Aorta (tissue), 5 donors: ENCODE results near the gene FGD4. TPM values are rescaled to one million over a fixed set of nuclear protein-coding genes. Genes with fewer than 3 reads are reported as not detected.

Experiments
- ATAC-seq: fragments of 200-7000 bp; cut with Tn5 transposase; one replicate; pipeline ENCODE4 v1.9.1; 2022; ENCODE audit warnings: moderate library complexity; ENCODE audit not compliant: low FRiP score
- DNase-seq, 2 donors: peaks; one replicate each; pipeline ENCODE4 v3.0.0-alpha.2; 2020
- H3K27ac ChIP-seq, 2 donors: one replicate each; pipeline ENCODE4 v1.5.1; 2013; ENCODE audit warnings: low read length in 2 of 2, mild to moderate bottlenecking in 2 of 2, moderate library complexity in 2 of 2, control low read depth in 1 of 2, inconsistent platforms in 1 of 2, low read depth in 1 of 2
- H3K27me3 ChIP-seq, 2 donors: one replicate each; pipeline ENCODE4 v1.6.1; 2013; ENCODE audit warnings: control low read depth in 1 of 2, low read length in 1 of 2, mild to moderate bottlenecking in 1 of 2, moderate library complexity in 1 of 2; ENCODE audit not compliant: insufficient read depth in 2 of 2, control insufficient read depth in 1 of 2
- H3K36me3 ChIP-seq, 2 donors: one replicate each; pipeline ENCODE4 v1.6.1; 2013; ENCODE audit warnings: control low read depth in 1 of 2, low read length in 1 of 2, mild to moderate bottlenecking in 1 of 2; ENCODE audit not compliant: insufficient read depth in 2 of 2, control insufficient read depth in 1 of 2
- H3K4me1 ChIP-seq, 2 donors: one replicate each; pipeline ENCODE4 v1.6.1; 2013; ENCODE audit warnings: low read length in 2 of 2, control low read depth in 1 of 2, mild to moderate bottlenecking in 1 of 2, moderate library complexity in 1 of 2; ENCODE audit not compliant: insufficient read depth in 2 of 2, control insufficient read depth in 1 of 2
- H3K4me3 ChIP-seq, 2 donors: one replicate each; pipeline ENCODE4 v1.5.1; 2013; ENCODE audit warnings: low read length in 2 of 2, control low read depth in 1 of 2, mild to moderate bottlenecking in 1 of 2
- H3K9me3 ChIP-seq: one replicate; pipeline ENCODE4 v1.6.1; 2013; ENCODE audit warnings: mild to moderate bottlenecking, low read length; ENCODE audit not compliant: control insufficient read depth
- WGBS, 2 donors: extraction: QIAGEN DNeasy Blood & Tissue Kit; methylation state at CpG; one replicate each; pipeline ENCODE4 v1.1.7; 2013; 5-methylcytosine and 5-hydroxymethylcytosine counted together
- intact Hi-C, 2 donors: fragments of 100-400 bp; cut with DNase I; formaldehyde crosslinking; loops; one replicate each; pipeline versions ENCODE4 v1.14.2 to v1.15.0; 2022
- polyA plus RNA-seq, 2 donors: library from polyadenylated mRNA; stranded (reverse); fragments of 200-250 nt; gene quantifications; one replicate each; pipeline ENCODE4 v1.2.3, GENCODE V29; 2013
- total RNA-seq, 2 donors: library from RNA; stranded (reverse); fragmentation: NEBNext Ultra II Directional; extraction: Animal tissue kit (Norgen Biotek cat#: 25700); gene quantifications; one replicate each; pipeline ENCODE4 v1.2.1, GENCODE V29; 2021
- donor health status: healthy with polysubstance abuse.
- donor health status: Bipolar disorder and iron deficiency.
- donor health status: DM: no; HTN: no; CAD: no.
- donor health status: DM: no; HTN: no; CAD: no.
- donor health status: DM: yes; HTN: yes; CAD: no.

FGD4 gene
- total and polyA plus RNA-seq, 4 donors, result 5.5 to 46.9 (median 24.0) TPM

DNA sequence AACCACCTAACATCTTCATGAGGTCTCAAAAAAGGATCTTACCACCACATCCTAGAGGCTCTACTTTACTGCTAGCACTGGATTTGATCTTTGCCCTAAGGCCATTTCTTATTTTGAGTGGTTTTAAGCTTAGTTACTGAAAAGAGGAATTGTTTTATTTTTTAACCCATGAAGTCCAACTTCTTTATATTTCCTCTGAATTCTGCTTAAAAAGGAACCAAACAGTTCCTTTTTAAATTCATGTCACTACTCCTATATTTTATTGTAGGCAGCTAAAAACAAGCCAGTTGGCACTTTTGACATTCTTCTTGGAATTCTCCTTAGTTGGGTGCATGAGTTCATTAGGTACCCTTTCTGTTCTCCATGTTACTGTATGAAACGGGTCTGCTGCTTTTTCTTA is 76.4 kb downstream of the FGD4 start:
- no peaks in the 10 kb centered on the region for H3K36me3 ChIP-seq
- DNase-seq (no peak), ATAC-seq (no peak)
- intact Hi-C loops, result no loop called here
- H3K9me3 ChIP-seq, result no peaks in the 10 kb centered on the region
- no peak overlapping the region for H3K4me3 ChIP-seq
- H3K4me1 ChIP-seq, result peaks cover 0 to 1% of the 10 kb centered on the region in 2 donors
- 66% methylated on average over 1 of the region's 1 CpG for WGBS, 2 donors
- H3K27me3 ChIP-seq, result no peaks in the 10 kb centered on the region
- no peak overlapping the region for H3K27ac ChIP-seq

DNA sequence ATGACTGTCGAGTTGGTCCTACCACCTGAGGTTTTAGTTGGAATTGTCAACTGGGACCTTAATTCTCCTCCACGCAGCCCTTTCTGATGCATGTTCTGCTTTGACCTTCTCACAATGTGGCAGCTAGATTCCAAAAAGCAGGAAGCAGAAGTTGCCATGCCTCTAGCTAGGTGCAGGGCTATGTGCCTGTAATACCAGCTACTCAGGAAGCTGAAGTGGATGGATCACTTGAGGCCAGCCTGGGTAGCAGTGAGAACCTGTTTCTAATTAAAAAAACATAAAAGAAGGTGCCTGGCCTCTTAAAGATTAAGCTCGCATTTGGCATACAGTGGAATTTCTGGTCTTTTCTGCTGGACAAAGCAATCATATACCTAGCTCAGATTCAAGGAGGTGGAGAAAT is 77.1 kb downstream of the FGD4 start:
- intact Hi-C loops, result no loop called here
- Histone ChIP-seq H3K4me1 (peaks cover 0 to 1% of the 10 kb centered on the region in 2 donors), H3K36me3 (no peaks in the 10 kb centered on the region), H3K27ac (no peak overlapping the region), H3K27me3 (no peaks in the 10 kb centered on the region), H3K9me3 (no peaks in the 10 kb centered on the region), H3K4me3 (no peak overlapping the region)
- DNase-seq, result no peak
- WGBS, 2 donors, result 70 to 77% methylated on average over 3 of the region's 3 CpGs
- ATAC-seq, result no peak

DNA sequence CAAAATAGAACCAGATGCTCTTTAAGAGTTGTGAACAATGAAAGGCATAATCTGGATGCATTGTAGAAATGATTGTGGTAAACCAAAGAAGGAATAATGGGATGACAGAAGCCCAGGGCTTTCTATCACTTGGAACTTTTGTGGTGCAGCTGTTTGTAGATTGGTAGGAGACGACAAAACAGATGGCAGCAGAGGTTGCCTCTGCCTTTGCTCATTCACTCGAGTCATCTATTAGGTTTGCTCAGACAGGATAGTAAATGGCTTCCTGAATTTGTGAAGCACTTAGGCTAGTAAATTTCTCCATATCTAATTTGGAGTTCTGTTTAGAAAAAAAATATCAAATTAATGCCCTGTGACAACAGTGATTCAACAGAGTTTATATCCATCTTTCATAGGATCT is 78.4 kb downstream of the FGD4 start:
- intact Hi-C loops, result no loop called here
- H3K4me1 ChIP-seq, result peaks cover 0 to 1% of the 10 kb centered on the region in 2 donors
- ATAC-seq (no peak), DNase-seq (no peak)
- H3K27ac ChIP-seq, result no peak overlapping the region
- H3K27me3 ChIP-seq, result no peaks in the 10 kb centered on the region
- WGBS, 2 donors, result 50 to 53% methylated on average over 2 of the region's 2 CpGs
- H3K36me3 ChIP-seq, result no peaks in the 10 kb centered on the region
- no peak overlapping the region for H3K4me3 ChIP-seq
- no peaks in the 10 kb centered on the region for H3K9me3 ChIP-seq

DNA sequence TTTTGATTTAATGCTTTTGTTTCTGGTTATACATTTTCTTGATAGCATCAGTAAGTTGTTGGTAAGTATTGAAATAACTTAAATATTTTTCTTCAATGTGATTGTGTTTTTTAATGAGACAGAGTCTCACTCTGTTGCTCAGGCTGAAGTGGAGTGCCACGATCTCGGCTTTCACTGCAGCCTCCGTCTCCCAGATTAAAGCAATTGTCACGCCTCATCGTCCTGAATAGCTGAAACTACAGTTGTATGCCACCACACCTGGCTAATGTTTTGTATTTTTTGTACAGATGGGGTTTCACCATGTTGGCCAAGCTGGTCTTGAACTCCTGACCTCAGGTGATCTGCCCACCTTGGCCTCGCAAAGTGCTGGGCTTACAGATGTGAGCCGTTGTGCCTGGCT is 78.8 kb downstream of the FGD4 start:
- Histone ChIP-seq H3K36me3 (no peaks in the 10 kb centered on the region), H3K4me1 (peaks cover 0 to 1% of the 10 kb centered on the region in 2 donors), H3K27ac (no peak overlapping the region), H3K4me3 (no peak overlapping the region), H3K27me3 (no peaks in the 10 kb centered on the region), H3K9me3 (no peaks in the 10 kb centered on the region)
- intact Hi-C loops, result no loop called here
- no peak for DNase-seq
- 82 to 84% methylated on average over 7 of the region's 7 CpGs for WGBS, 2 donors
- ATAC-seq, result no peak

DNA sequence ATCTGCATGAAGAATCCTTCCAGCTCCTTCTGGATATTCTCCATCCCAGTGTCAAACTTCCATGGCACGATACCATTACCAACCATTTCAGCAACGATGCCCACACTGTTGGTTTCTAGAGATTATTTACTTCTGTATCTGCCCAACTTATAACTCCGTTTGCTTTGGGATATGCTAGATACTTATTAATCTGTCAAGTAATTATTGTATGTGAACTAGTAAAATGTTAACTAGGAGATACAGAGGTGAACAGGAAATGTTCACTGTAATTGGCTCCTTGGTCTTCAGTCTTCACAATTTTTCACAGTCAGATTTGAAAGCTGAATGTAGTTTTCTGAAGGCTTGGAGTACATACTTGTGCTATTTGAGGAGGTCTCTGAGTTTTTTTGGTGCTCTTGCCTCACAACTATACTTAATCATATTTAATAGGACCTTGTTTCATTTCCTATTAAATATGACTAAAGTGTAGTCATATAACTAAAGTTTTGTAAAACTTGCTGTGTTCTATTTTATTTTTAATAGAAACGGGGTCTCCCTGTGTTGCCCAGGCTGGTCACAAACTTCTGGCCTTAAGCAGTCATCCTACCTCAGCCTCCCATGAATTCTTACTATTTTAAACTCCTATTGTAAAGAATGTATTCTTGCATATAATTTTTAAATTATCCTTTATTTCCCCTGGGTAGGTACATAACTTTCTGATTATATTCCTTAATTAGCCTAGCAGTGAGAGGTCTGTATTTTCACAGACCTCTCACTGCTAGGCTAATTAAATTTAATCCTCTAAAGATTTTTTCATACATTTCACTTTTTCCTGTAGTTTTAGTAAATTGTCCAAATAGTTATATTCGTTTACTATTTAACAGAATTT is 79.7 kb downstream of the FGD4 start:
- 79 to 80% methylated on average over 5 of the region's 5 CpGs for WGBS, 2 donors
- intact Hi-C loops, result no loop called here

DNA sequence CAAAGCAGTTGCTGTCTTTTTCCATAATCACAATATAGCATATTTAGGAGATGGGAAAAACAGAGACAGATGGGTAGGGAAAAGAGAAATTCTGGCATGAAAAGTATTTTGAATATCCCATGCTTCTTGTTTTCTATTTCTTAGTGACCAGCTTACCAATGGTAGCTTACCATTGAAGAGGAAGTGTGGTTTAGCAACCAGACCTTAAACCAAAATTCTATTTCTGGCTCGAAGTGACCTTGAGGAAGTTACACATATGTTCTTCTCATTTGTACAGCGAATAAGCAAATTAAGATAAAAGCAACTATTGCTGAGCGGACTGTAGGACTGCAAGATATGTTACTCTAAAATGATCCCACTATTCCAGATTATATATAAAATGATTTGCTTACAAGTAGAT is 82.9 kb downstream of the FGD4 start:
- Histone ChIP-seq H3K27ac (no peak overlapping the region), H3K4me3 (no peak overlapping the region), H3K9me3 (peaks cover 1% of the 10 kb centered on the region), H3K36me3 (no peaks in the 10 kb centered on the region), H3K4me1 (peaks cover 0 to 1% of the 10 kb centered on the region in 2 donors), H3K27me3 (no peaks in the 10 kb centered on the region)
- DNase-seq (no peak), ATAC-seq (no peak)
- WGBS, 2 donors, result 54 to 60% methylated on average over 3 of the region's 3 CpGs
- intact Hi-C loops, result no loop called here

More for the DNA sequence above, 79.7 kb downstream of the FGD4 start:
- no peak overlapping the region for H3K27ac ChIP-seq
- no peaks in the 10 kb centered on the region for H3K27me3 ChIP-seq
- no peak overlapping the region for H3K4me3 ChIP-seq
- H3K4me1 ChIP-seq, result peaks cover 0 to 1% of the 10 kb centered on the region in 2 donors
- ATAC-seq (no peak), DNase-seq (no peak)
- H3K9me3 ChIP-seq, result peaks cover 1% of the 10 kb centered on the region
- H3K36me3 ChIP-seq, result no peaks in the 10 kb centered on the region

DNA sequence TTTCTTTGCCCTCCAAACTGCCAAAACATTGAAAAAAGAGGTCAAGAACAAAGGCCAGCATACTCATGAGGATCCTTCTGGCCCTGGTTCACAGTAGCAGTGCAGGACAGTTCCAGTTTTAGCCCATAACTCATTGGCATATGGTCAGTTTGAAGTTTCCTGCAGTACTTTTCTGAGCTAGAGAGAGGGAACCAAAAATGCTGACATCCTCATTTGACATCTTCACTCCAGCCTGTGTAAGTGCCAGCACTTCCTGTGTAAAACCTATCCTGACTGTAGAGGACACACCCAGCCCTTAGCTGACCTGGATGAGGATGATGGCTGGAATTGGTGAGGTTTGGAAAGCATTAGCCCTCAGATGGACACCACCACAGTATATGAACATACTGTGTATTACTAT is 84.1 kb downstream of the FGD4 start:
- Histone ChIP-seq H3K36me3 (no peaks in the 10 kb centered on the region), H3K9me3 (peaks cover 1% of the 10 kb centered on the region), H3K27me3 (no peaks in the 10 kb centered on the region), H3K4me1 (peaks cover 0 to 1% of the 10 kb centered on the region in 2 donors), H3K27ac (no peak overlapping the region), H3K4me3 (no peak overlapping the region)
- peak; percentile 38 for ATAC-seq
- no peak for DNase-seq
- intact Hi-C loops, result no loop called here

DNA sequence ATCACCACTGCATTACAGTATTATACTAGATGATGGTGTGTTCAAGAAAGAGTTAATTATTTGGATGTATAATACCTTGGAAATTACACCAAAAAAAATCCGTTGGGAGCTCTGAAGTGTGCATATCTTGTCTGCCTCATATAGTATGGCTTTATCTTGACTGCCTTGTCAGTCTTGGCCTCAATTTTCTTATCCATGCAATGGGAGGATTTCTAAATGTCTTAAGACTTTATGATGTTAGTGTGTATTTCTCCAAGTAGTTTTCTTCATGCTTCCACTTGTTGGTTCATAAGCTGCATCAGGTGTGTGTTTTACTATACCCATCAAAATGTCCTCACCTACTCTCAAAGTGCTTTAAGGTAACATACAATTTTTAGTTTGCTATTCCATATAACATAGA is 84.6 kb downstream of the FGD4 start:
- Histone ChIP-seq H3K36me3 (no peaks in the 10 kb centered on the region), H3K27ac (no peak overlapping the region), H3K4me3 (no peak overlapping the region), H3K27me3 (no peaks in the 10 kb centered on the region), H3K9me3 (peaks cover 1% of the 10 kb centered on the region), H3K4me1 (no peaks in the 10 kb centered on the region)
- intact Hi-C loops, result no loop called here
- 44 to 55% methylated on average over 1 of the region's 1 CpG for WGBS, 2 donors
- ATAC-seq (no peak), DNase-seq (no peak)

DNA sequence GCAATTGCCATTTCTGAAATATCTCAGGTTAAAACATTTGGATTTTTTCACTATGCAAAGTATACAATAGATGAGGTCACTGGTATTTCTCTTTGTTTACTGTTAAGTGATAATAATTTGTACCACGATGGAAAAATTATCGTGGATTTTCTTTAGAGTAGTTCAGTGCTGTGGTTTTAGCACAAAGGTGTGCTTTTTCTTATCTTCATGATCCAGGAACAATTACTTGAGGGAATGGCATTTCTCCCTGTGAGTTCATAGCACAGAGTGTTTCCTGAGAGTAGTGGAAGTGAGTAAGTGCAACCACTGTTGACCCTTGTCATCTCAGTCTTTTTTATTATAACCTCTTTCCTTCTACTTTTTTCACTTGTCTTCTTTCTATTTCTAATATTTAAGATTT is 86.8 kb downstream of the FGD4 start:
- peaks cover 1% of the 10 kb centered on the region for H3K9me3 ChIP-seq
- H3K4me1 ChIP-seq, result no peaks in the 10 kb centered on the region
- DNase-seq, result no peak
- 57 to 74% methylated on average over 2 of the region's 2 CpGs for WGBS, 2 donors
- ATAC-seq, result no peak
- H3K27me3 ChIP-seq, result no peaks in the 10 kb centered on the region
- no peaks in the 10 kb centered on the region for H3K36me3 ChIP-seq
- H3K27ac ChIP-seq, result no peak overlapping the region
- H3K4me3 ChIP-seq, result no peak overlapping the region
- intact Hi-C loops, result no loop called here
